Astrocyte of the spinal cord (primary cell): ENCODE results near the gene PNLIPRP1.

ENCODE experiments used
- DNase-seq: peaks from one replicate; pipeline ENCODE4 v3.0.0; 2011; ENCODE audit warnings: low read depth, low spot score
- H3K4me3 ChIP-seq: 2 replicates; pipeline ENCODE4 v1.5.1; 2011; ENCODE audit warnings: low read depth, mild to moderate bottlenecking, low read length, moderate library complexity
- CTCF ChIP-seq: IDR thresholded peaks from 2 replicates; pipeline ENCODE4 v1.5.1; 2012; ENCODE audit warnings: low read depth, mild to moderate bottlenecking, low read length, inconsistent platforms
- in situ Hi-C: cut with HindIII; loops from 2 replicates; pipeline ENCODE4 v1.10.0; 2017; ENCODE audit warnings: low sequenced_read_pairs

PNLIPRP1 gene

GRCh38 chr10:116634126-116634975 is 43.6 kb downstream of the PNLIPRP1 start:
- H3K4me3 ChIP-seq: no peak overlapping the region
- no peak for TF ChIP-seq CTCF
- DNase-seq: no peak
- in situ Hi-C loops: no loop called here

- in situ Hi-C loops: no loop called here
- H3K4me3 ChIP-seq: no peak overlapping the region
- DNase-seq: no peak
- TF ChIP-seq CTCF: no peak
These were observed 45.6 kb downstream of the PNLIPRP1 start for GRCh38 chr10:116636385-116636784.

GRCh38 chr10:116636976-116637375 is 46.2 kb downstream of the PNLIPRP1 start:
- in situ Hi-C loops: no loop called here
- no peak for DNase-seq
- no peak for TF ChIP-seq CTCF
- no peak overlapping the region for H3K4me3 ChIP-seq

- no peak overlapping the region for H3K4me3 ChIP-seq
- in situ Hi-C loops: no loop called here
- DNase-seq: no peak
- no peak for TF ChIP-seq CTCF
These were observed 47.1 kb downstream of the PNLIPRP1 start for GRCh38 chr10:116637830-116638229.

- no peak for TF ChIP-seq CTCF
- no peak for DNase-seq
- in situ Hi-C loops: no loop called here
- no peak overlapping the region for H3K4me3 ChIP-seq
These were observed 55.7 kb downstream of the PNLIPRP1 start for GRCh38 chr10:116646502-116646901.

- TF ChIP-seq CTCF: no peak
- no peak overlapping the region for H3K4me3 ChIP-seq
- in situ Hi-C loops: no loop called here
- DNase-seq: no peak
These were observed 58.1 kb downstream of the PNLIPRP1 start for GRCh38 chr10:116648903-116649302.
